ENCODE results near the gene ADGRG4. TPM values are rescaled to one million over a fixed set of nuclear protein-coding genes. Genes with fewer than 3 reads are reported as not detected.
"Not testable (repeated sequence)": the region's sequence is repeated elsewhere in the genome, so short reads cannot be mapped to it uniquely, and the experiment has no call there.

The ADGRG4 gene
- not detected for total RNA-seq

DNA sequence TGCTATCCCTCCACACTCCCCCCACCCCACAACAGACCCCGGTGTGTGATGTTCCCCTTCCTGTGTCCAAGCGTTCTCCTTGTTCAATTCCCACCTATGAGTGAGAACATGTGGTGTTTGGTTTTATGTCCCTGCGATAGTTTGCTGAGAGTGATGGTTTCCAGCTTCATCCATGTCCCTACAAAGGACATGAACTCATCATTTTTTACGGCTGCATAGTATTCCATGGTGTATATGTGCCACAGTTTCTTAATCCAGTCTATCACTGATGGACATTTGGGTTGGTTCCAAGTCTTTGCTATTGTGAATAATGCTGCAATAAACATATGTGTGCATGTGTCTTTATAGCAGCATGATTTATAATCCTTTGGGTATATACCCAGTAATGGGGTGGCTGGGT is at the start of gene ADGRG4:
ADGRG4 (plus strand) TSS at position 243 of the 400 bp plus-strand sequence. CDS start 7,815 bp downstream, outside the sequence.
- not testable (repeated sequence) for H3K27ac ChIP-seq; H3K4me1 ChIP-seq; DNase-seq (ENCODE audit: low spot score in 2 of 2); H3K9me3 ChIP-seq; H3K36me3 ChIP-seq; H3K27me3 ChIP-seq; H3K4me3 ChIP-seq
- WGBS, result 94% methylated on average over 4 of the region's 4 CpGs

- WGBS, result 40% methylated on average over 9 of the region's 73 CpGs
- Histone ChIP-seq H3K27ac (peak within 1 kb of the TSS; percentile 69), H3K4me3 (peak within 1 kb of the TSS; percentile 59), H3K36me3 (no peaks in the 10 kb centered on the region), H3K9me3 (no peaks in the 10 kb centered on the region), H3K4me1 (peaks cover 2% of the 10 kb centered on the region), H3K27me3 (no peaks in the 10 kb centered on the region)
- DNase-seq (ENCODE audit: low spot score in 2 of 2), result no peak
- TF ChIP-seq POLR2A (IDR thresholded peaks at IDR 0.05) (no peak), POLR2AphosphoS5 (IDR thresholded peaks at IDR 0.05) (peak in 1 of 3 donors; percentile 18)
These were observed 49.4 kb upstream of the ADGRG4 start, which contains the start of gene MAP7D3 for GRCh38 chrX:136251041-136251991. TSS of gene MAP7D3 (minus strand) at chrX:136251400. CDS start at chrX:136251358, 42 bp downstream.

- Histone ChIP-seq H3K4me3 (no peak overlapping the region), H3K27ac (no peak overlapping the region), H3K4me1 (no peaks in the 10 kb centered on the region), H3K27me3 (no peaks in the 10 kb centered on the region), H3K36me3 (no peaks in the 10 kb centered on the region), H3K9me3 (no peaks in the 10 kb centered on the region)
- TF ChIP-seq POLR2A (IDR thresholded peaks at IDR 0.05), result no peak
- no peak for TF ChIP-seq EP300 (IDR thresholded peaks at IDR 0.05)
- no peak for TF ChIP-seq POLR2AphosphoS5 (IDR thresholded peaks at IDR 0.05)
- TF ChIP-seq, protein P1, sequence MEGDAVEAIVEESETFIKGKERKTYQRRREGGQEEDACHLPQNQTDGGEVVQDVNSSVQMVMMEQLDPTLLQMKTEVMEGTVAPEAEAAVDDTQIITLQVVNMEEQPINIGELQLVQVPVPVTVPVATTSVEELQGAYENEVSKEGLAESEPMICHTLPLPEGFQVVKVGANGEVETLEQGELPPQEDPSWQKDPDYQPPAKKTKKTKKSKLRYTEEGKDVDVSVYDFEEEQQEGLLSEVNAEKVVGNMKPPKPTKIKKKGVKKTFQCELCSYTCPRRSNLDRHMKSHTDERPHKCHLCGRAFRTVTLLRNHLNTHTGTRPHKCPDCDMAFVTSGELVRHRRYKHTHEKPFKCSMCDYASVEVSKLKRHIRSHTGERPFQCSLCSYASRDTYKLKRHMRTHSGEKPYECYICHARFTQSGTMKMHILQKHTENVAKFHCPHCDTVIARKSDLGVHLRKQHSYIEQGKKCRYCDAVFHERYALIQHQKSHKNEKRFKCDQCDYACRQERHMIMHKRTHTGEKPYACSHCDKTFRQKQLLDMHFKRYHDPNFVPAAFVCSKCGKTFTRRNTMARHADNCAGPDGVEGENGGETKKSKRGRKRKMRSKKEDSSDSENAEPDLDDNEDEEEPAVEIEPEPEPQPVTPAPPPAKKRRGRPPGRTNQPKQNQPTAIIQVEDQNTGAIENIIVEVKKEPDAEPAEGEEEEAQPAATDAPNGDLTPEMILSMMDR (IDR thresholded peaks at IDR 0.05), result no peak
- WGBS, result 44% methylated on average over 5 of the region's 5 CpGs
- no peak for DNase-seq (ENCODE audit: low spot score in 2 of 2)
These were observed 45.2 kb upstream of the ADGRG4 start for GRCh38 chrX:136255541-136255940.

DNA sequence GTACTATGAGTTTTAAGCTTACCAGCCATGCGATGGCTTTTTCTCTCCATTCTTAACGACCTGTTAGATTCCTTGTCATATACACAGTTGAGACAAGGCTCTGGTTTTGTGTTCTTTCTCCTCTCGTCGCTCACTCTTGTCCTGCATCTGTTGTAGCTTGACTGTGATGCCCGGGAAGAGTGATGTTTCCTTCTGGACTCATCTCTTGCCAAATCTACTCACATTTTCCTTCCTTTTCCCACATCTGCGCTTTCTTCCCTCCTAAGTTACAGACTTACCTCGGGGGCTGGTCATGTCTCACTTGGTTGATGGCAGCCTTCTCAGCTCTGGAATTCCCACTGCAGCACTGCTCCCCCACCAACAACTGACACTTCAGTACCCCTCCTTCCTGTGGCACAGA is 44.7 kb upstream of the ADGRG4 start:
- no peaks in the 10 kb centered on the region for H3K36me3 ChIP-seq
- no peaks in the 10 kb centered on the region for H3K9me3 ChIP-seq
- DNase-seq (ENCODE audit: low spot score in 2 of 2), result no peak
- H3K27me3 ChIP-seq, result no peaks in the 10 kb centered on the region
- WGBS, result 32% methylated on average over 7 of the region's 7 CpGs
- no peak overlapping the region for H3K27ac ChIP-seq
- no peak overlapping the region for H3K4me3 ChIP-seq
- TF ChIP-seq EP300 (IDR thresholded peaks at IDR 0.05), result no peak
- no peaks in the 10 kb centered on the region for H3K4me1 ChIP-seq

GRCh38 chrX:136258951-136259350 is 41.8 kb upstream of the ADGRG4 start:
- Histone ChIP-seq H3K36me3 (no peaks in the 10 kb centered on the region), H3K9me3 (no peaks in the 10 kb centered on the region), H3K27ac (no peak overlapping the region), H3K27me3 (no peaks in the 10 kb centered on the region), H3K4me1 (no peaks in the 10 kb centered on the region), H3K4me3 (no peak overlapping the region)
- no peak for TF ChIP-seq POLR2A (IDR thresholded peaks at IDR 0.05)
- 93% methylated on average over 1 of the region's 1 CpG for WGBS
- DNase-seq (ENCODE audit: low spot score in 2 of 2), result no peak

GRCh38 chrX:136259543-136259942 is 41.2 kb upstream of the ADGRG4 start:
- H3K9me3 ChIP-seq, result no peaks in the 10 kb centered on the region
- no peaks in the 10 kb centered on the region for H3K36me3 ChIP-seq
- no peak overlapping the region for H3K27ac ChIP-seq
- H3K4me3 ChIP-seq, result no peak overlapping the region
- H3K27me3 ChIP-seq, result no peaks in the 10 kb centered on the region
- WGBS, result 49% methylated on average over 4 of the region's 4 CpGs
- TF ChIP-seq, protein P1 (IDR thresholded peaks at IDR 0.05), result no peak
- TF ChIP-seq POLR2A (IDR thresholded peaks at IDR 0.05) (no peak), POLR2AphosphoS5 (IDR thresholded peaks at IDR 0.05) (no peak), EP300 (IDR thresholded peaks at IDR 0.05) (no peak)
- no peaks in the 10 kb centered on the region for H3K4me1 ChIP-seq
- DNase-seq (ENCODE audit: low spot score in 2 of 2), result no peak

DNA sequence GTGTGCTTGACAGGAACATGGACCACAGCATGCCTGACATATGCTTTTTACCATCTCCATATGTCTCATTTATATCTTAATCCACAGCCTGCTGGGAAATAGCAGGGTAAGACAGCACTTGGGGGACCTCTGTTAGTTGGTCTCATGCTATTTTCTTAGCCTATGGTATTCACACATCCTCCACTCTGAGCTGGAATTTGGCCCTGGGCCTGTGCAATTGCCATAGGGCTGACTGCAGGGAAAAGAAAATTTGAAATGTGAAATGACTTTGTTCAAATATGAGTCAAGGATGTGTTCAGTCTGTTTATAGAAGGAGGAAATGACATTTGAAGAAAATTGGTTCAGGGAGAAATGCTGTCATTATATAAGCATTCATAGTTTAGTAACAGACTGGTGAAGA is 40.0 kb upstream of the ADGRG4 start:
- no peak for DNase-seq (ENCODE audit: low spot score in 2 of 2)
- H3K4me3 ChIP-seq, result no peak overlapping the region
- H3K36me3 ChIP-seq, result no peaks in the 10 kb centered on the region
- no peaks in the 10 kb centered on the region for H3K9me3 ChIP-seq
- no peak overlapping the region for H3K27ac ChIP-seq
- no peaks in the 10 kb centered on the region for H3K4me1 ChIP-seq
- no peaks in the 10 kb centered on the region for H3K27me3 ChIP-seq
- TF ChIP-seq, protein P1 (IDR thresholded peaks at IDR 0.05), result no peak
- TF ChIP-seq POLR2AphosphoS5 (IDR thresholded peaks at IDR 0.05) (no peak), EP300 (IDR thresholded peaks at IDR 0.05) (no peak), POLR2A (IDR thresholded peaks at IDR 0.05) (no peak)

Data from suprapubic skin (tissue), 4 donors.